RPMI7951 (cell line): ENCODE results near the gene TPSG1. TPM values are rescaled to one million over a fixed set of nuclear protein-coding genes. Genes with fewer than 3 reads are reported as not detected.
A peak's percentile ranks its signal among the peaks of the same experiment; 100 is the strongest.
"Not testable (repeated sequence)": the region's sequence is repeated elsewhere in the genome, so short reads cannot be mapped to it uniquely, and the experiment has no call there.

Source experiments
- DNase-seq: peaks from one replicate; pipeline ENCODE4 v3.0.0-alpha.2; 2012; ENCODE audit warnings: low read depth
- total RNA-seq: library from RNA; depleted of rRNA; stranded (reverse); fragments of >200 nt; shearing (Covaris generic); gene quantifications from 2 replicates; pipeline ENCODE4 v1.2.3, GENCODE V29; 2014

TPSG1 gene
- total RNA-seq, 1 experiment from 2014 or later = 0.24 TPM

GRCh38 chr16:1195393-1195666 lies 29.7 kb downstream of the TPSG1 start:
- DNase-seq = no peak

GRCh38 chr16:1194665-1195392 lies 30.2 kb downstream of the TPSG1 start:
- DNase-seq = no peak

- no peak for DNase-seq
Measured at GRCh38 chr16:1193825-1194581, 31.1 kb downstream of the TPSG1 start.

GRCh38 chr16:1193143-1193824 lies 31.8 kb downstream of the TPSG1 start:
- no peak for DNase-seq

- DNase-seq = no peak
Measured at GRCh38 chr16:1192384-1193073, 32.5 kb downstream of the TPSG1 start.

- not testable (repeated sequence) for DNase-seq
Measured at GRCh38 chr16:1190789-1191188, 34.3 kb downstream of the TPSG1 start.

- DNase-seq = no peak
Measured at GRCh38 chr16:1189455-1189854, 35.6 kb downstream of the TPSG1 start.

- peak; percentile 31 for DNase-seq
Measured at GRCh38 chr16:1188432-1189189, 36.5 kb downstream of the TPSG1 start.

GRCh38 chr16:1185460-1186207 lies 39.4 kb downstream of the TPSG1 start:
- DNase-seq = not testable (repeated sequence)

- no peak for DNase-seq
Measured at GRCh38 chr16:1184980-1185379, 40.1 kb downstream of the TPSG1 start.

GRCh38 chr16:1184156-1184868 lies 40.8 kb downstream of the TPSG1 start:
- no peak for DNase-seq

- DNase-seq = peak; percentile 67
Measured at GRCh38 chr16:1182950-1183907, 41.8 kb downstream of the TPSG1 start.

- DNase-seq = peak; percentile 74
Measured at GRCh38 chr16:1182316-1182671, 42.8 kb downstream of the TPSG1 start.

- no peak for DNase-seq
Measured at GRCh38 chr16:1181404-1182315, 43.4 kb downstream of the TPSG1 start.

GRCh38 chr16:1180549-1181403 lies 44.3 kb downstream of the TPSG1 start:
- no peak for DNase-seq

- no peak for DNase-seq
Measured at GRCh38 chr16:1178295-1178910, 46.7 kb downstream of the TPSG1 start.

GRCh38 chr16:1177750-1178149 lies 47.3 kb downstream of the TPSG1 start:
- DNase-seq = no peak
